Measurements from ENCODE around the gene LSM10. TPM values are rescaled to one million over a fixed set of nuclear protein-coding genes. Genes with fewer than 3 reads are reported as not detected.

The LSM10 gene
- total RNA-seq: 10 to 100 TPM; 64.1 to 66.8 TPM

DNA sequence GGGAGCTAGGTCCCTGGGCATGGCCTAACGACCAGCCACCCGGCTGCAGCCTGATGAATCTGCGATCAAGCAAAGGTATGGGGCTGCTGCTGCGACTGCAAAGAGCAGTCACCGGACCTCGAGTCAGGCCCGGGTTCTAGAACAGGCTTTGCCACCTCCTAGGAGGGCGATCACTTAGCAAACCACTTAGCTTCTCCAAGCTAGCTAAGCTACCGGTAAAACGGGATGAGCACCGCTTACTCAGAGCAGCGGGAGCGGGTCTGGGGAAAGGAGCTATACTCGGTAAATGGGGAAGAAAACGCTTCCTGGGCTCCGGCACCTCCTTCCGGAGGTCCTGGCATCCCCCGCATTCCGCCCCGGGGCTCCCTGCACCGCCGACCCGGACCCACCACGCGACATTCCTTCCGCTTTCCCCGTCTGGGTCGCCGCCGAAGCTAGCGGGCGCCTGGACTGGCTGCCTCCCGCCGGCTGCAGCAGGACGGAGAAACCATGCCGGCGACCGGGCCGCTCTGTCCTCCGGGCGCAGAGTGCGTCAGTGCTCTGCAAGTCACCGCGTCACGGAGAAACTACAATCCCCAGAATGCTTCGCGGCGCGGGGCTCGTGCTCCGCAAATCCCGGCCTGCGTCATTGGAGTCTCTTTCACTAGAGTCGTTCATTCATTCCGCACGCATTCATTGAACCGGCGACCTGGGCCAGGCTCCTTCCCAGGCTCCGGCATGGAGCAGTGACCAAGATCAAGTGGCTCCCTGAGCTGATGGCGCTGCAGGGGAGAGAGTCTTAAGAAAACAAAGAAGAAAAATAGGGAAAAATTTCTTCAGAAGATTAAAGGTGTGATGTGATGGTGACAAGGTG is at the start of gene LSM10:
Gene LSM10, minus strand, starts transcription at position 531 of the 853 bp plus-strand sequence. CDS start 3,779 bp downstream, outside the sequence.
- Mint-ChIP-seq H3K4me1 (peaks cover 26% of the 10 kb centered on the region), H3K9me3 (no peaks in the 10 kb centered on the region), H3K36me3 (peaks cover 15% of the 10 kb centered on the region), H3K4me3 (peak within 1 kb of the TSS; percentile 98), H3K27me3 (no peaks in the 10 kb centered on the region), H3K27ac (peak within 1 kb of the TSS; percentile 99)
- DNase-seq: peak; percentile 91

DNA sequence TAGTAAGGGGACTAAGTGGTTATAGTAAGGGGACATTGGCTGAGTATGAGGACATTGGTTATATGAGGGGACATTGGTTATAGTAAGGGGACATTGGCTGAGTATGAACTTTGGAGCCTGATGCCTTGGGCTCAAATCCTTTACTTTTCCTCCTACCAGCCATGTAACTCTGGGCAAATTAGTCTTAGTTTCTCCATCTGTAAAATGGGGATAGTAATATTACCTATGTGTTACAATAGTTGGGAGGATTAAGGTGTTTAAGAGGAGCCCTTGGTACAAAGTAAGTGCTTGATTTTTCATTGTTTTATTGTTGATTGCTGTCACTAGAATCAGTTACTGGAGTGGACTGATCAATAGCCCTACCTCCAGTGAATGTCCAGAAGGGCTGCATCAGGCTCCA is 49.7 kb upstream of the LSM10 start:
- H3K27ac Mint-ChIP-seq: no peak overlapping the region
- no peaks in the 10 kb centered on the region for H3K27me3 Mint-ChIP-seq
- H3K36me3 Mint-ChIP-seq: peaks cover 3% of the 10 kb centered on the region
- peaks cover 4% of the 10 kb centered on the region for H3K4me1 Mint-ChIP-seq
- no peak for DNase-seq
- no peaks in the 10 kb centered on the region for H3K9me3 Mint-ChIP-seq
- no peak overlapping the region for H3K4me3 Mint-ChIP-seq

DNA sequence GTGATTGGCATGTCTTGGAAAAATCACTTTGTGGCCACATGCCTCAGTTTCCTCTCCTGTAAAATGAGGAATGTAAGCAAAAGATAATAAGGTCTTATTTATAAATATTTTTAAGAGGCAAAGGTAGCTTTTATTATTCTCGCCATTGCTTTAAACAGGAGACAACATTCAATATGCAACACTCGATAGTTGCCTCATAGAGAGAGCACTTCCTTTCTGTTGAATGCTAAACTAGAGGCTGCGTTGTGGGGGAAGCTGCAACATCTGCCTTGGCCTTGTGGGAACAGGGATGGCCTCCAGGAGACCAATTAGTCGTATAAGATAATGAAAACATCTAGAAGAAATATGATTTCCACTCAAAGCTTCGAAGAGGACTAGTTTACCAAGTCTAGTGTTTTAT is 49.0 kb upstream of the LSM10 start:
- Mint-ChIP-seq H3K36me3 (peaks cover 3% of the 10 kb centered on the region), H3K4me1 (peaks cover 4% of the 10 kb centered on the region), H3K4me3 (no peak overlapping the region), H3K27me3 (no peaks in the 10 kb centered on the region), H3K27ac (no peak overlapping the region), H3K9me3 (no peaks in the 10 kb centered on the region)
- DNase-seq: no peak

DNA sequence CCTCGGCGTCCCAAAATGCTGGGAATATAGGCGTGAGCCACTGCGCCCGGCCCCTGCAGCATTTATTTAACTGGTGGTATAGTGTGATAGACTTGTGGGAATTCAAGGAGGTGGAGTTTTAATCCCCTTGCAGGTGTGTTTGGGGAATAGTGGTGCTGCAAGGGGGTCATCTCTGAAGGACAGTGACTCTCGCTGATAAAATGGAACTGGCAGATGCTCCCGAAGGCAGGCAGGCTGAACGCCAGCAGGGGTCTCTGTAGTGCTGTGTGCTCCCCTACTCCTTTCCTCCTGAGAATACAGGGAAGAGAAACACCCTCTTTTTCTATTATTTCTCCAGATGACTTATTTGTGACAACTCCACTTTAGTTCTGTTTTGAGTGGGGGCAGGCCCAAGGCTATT is 48.6 kb upstream of the LSM10 start:
- Mint-ChIP-seq H3K4me3 (no peak overlapping the region), H3K27ac (no peak overlapping the region), H3K27me3 (no peaks in the 10 kb centered on the region), H3K36me3 (no peaks in the 10 kb centered on the region), H3K9me3 (no peaks in the 10 kb centered on the region), H3K4me1 (peaks cover 4% of the 10 kb centered on the region)
- DNase-seq: no peak

DNA sequence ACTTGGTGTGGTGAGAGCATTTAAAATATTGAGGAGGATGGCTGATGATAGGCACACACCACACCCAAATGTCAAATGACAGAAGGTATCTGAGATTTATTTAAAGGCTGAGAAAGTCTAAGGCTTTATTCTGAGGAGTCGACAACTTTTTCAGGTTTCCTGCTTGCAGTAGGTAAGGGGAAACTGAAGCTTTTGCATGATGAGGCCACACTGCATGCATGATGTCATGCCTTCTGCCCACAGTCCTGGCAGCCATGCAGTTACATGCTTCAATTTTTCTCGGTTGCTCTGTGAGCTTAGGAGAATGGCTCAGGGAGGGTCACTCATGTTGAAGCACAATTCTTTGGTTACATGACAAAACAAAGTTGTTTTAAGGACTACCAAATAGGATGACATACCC is 45.6 kb upstream of the LSM10 start:
- DNase-seq: no peak
- H3K9me3 Mint-ChIP-seq: no peaks in the 10 kb centered on the region
- no peak overlapping the region for H3K27ac Mint-ChIP-seq
- no peaks in the 10 kb centered on the region for H3K36me3 Mint-ChIP-seq
- H3K4me1 Mint-ChIP-seq: peaks cover 4% of the 10 kb centered on the region
- no peaks in the 10 kb centered on the region for H3K27me3 Mint-ChIP-seq
- H3K4me3 Mint-ChIP-seq: no peak overlapping the region

DNA sequence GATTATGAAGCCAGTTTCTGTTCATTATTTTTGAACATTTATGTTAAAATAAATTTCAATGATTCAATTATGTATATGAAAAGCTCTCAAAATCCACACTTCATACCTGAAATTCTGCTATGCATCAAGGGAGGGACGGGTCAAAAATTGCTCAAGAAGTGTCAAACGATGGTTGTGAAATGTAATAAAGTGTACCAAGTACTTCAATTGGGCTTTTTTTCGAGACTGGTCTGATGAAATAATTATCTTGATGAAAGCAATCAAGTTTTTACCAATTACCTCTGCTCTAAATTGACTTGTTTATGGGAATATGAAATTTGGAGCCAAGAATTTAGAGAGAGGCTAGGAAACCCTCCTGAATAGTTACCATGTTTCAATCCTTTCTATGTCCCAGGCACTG is 44.6 kb upstream of the LSM10 start:
- peaks cover 4% of the 10 kb centered on the region for H3K4me1 Mint-ChIP-seq
- no peaks in the 10 kb centered on the region for H3K9me3 Mint-ChIP-seq
- no peaks in the 10 kb centered on the region for H3K36me3 Mint-ChIP-seq
- H3K27me3 Mint-ChIP-seq: no peaks in the 10 kb centered on the region
- DNase-seq: no peak
- H3K4me3 Mint-ChIP-seq: no peak overlapping the region
- no peak overlapping the region for H3K27ac Mint-ChIP-seq

DNA sequence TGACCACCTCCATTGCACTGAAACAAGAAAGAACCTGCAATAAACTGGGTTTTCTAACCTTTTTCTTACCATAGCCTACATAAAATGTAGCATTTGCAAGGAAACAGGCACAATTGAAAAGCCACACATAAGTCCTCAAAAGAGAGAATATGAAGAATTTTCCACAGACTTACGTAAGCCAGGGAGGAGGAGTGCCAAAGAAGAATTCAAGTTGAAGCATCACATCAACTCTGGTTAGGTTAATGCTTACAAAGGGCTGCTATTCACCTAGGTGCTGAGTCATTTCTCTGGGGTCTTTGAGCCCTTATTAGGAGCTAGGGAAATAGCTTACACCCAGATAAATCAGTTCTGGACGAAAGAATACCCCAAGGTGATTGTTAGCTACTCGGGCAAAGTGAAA is 42.9 kb upstream of the LSM10 start:
- no peaks in the 10 kb centered on the region for H3K36me3 Mint-ChIP-seq
- H3K4me1 Mint-ChIP-seq: peaks cover 4% of the 10 kb centered on the region
- DNase-seq: no peak
- no peak overlapping the region for H3K27ac Mint-ChIP-seq
- no peaks in the 10 kb centered on the region for H3K9me3 Mint-ChIP-seq
- H3K4me3 Mint-ChIP-seq: no peak overlapping the region
- no peaks in the 10 kb centered on the region for H3K27me3 Mint-ChIP-seq

DNA sequence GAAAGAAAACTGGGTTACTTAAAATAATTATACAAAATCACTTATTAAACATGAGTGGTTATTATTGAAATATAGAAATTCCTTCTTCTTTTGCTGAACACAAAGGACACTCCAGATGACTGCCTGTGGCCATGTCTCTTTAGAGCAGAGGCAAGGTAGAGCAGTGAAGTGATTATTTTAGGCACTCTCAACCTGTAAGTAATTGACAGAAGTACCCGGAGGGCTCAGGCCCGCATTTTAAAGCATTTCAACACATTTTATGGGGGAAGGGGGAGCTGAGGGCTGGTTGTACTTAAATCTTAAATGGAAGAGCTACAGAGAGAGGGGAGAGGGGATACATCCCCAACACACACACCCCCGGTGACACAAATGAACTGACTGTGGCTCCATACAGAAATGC is 42.3 kb upstream of the LSM10 start:
- no peak for DNase-seq
- peaks cover 4% of the 10 kb centered on the region for H3K4me1 Mint-ChIP-seq
- H3K27me3 Mint-ChIP-seq: no peaks in the 10 kb centered on the region
- no peak overlapping the region for H3K27ac Mint-ChIP-seq
- H3K4me3 Mint-ChIP-seq: no peak overlapping the region
- H3K9me3 Mint-ChIP-seq: no peaks in the 10 kb centered on the region
- no peaks in the 10 kb centered on the region for H3K36me3 Mint-ChIP-seq

DNA sequence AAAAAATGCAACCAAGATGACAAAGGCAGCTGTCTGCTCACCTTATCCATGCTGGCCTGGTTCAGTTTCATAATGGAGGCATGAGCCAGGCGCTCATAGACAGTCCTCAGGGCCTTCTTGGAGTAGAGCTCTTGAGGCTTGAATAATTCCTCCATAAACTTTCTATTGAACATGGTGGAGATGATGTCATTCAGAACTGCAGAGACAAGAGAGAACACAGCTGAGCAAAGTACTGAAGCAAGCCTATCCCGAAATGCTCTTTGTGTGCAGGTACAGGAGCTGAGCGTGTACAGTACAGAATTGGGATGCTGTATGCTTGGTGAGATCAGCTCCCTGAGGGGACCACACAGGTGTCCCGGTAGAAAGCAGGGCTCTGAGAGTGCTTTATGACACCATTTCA is 41.0 kb upstream of the LSM10 start:
- Mint-ChIP-seq H3K4me3 (no peak overlapping the region), H3K36me3 (no peaks in the 10 kb centered on the region), H3K4me1 (peaks cover 4% of the 10 kb centered on the region), H3K27me3 (no peaks in the 10 kb centered on the region), H3K27ac (no peak overlapping the region), H3K9me3 (no peaks in the 10 kb centered on the region)
- no peak for DNase-seq

DNA sequence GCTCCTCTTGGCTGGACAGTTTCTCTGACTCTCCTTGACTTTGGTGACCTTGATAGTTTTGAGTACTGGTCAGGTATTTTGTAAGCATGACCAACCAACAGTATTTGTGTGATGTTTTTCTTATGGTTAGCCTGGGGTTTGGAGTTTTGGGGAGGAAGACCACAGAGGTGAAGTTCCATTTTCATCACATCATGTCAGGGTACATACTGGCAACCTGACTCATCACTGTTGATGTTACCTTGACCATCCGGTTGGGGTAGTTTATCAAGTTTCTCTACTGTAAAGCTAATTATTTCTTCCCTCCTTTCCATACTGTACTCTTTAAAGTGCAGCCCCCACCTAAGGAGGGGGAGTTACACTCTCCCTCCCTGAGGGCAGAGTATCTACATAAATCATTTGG is 39.1 kb upstream of the LSM10 start:
- H3K36me3 Mint-ChIP-seq: no peaks in the 10 kb centered on the region

DNA sequence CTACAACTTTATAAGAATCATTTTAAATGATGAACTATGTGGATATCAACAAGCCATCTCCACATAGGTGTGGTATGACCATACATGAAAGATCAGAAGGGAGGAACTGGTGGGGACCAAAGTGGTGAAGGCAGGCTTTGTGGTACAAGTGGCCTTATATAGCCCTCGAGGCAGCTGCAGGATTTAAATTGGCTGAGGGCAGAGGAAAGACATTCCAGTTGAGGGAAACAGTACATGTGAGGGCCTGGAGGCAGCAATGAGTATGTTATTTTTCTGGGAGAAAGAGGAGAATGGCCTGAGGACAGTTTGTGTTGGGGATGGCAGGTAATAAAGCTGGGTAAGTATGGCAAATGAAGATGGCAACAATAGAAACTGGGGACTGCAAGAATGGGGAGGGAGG is 35.4 kb upstream of the LSM10 start:
- Mint-ChIP-seq H3K9me3 (no peaks in the 10 kb centered on the region), H3K4me3 (no peak overlapping the region), H3K27me3 (no peaks in the 10 kb centered on the region), H3K36me3 (no peaks in the 10 kb centered on the region), H3K4me1 (no peaks in the 10 kb centered on the region), H3K27ac (no peak overlapping the region)
- DNase-seq: no peak

More for the DNA sequence above, 39.1 kb upstream of the LSM10 start:
- Mint-ChIP-seq H3K27ac (no peak overlapping the region), H3K27me3 (no peaks in the 10 kb centered on the region), H3K4me1 (peaks cover 4% of the 10 kb centered on the region), H3K4me3 (no peak overlapping the region), H3K9me3 (no peaks in the 10 kb centered on the region)
- no peak for DNase-seq

DNA sequence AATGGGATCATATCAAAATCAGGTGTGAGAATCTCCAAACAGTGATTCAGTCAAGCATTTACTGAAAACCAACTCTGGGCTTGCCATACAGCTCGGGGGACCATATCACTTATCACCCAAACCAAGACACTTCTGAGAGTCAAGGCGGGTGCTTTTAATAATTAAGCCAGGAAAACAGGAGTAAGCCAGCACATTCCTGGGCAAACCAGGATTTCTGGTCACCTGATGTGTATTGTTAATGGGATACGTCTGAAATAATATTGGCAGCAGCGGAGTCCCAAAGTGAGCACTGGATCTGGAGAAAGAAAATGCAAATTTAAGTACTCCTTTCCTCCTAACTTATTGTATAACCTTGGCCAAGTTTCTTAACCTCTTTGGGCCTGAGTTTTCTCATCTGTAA is 34.9 kb upstream of the LSM10 start:
- H3K27me3 Mint-ChIP-seq: no peaks in the 10 kb centered on the region
- H3K36me3 Mint-ChIP-seq: no peaks in the 10 kb centered on the region
- DNase-seq: no peak
- no peaks in the 10 kb centered on the region for H3K9me3 Mint-ChIP-seq
- no peak overlapping the region for H3K27ac Mint-ChIP-seq
- no peaks in the 10 kb centered on the region for H3K4me1 Mint-ChIP-seq
- H3K4me3 Mint-ChIP-seq: no peak overlapping the region

DNA sequence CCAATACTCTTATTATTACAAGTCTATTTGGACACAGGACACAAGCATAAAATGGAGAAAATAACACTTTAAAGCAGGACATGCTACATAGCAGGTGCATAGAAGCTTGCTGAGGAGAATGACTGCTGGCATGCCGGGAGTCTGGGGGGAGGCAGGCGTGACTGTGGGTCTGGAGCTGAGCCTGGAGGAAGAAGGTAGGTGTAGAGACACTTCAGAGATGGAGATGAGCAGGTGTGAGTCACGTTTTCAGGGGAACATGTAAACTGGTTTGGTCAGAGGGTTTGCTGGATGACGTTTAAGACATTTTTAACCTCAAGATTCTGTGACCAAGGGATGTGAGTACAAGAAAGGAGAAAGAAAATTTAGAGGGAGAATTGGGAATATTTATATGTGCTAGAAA is 28.1 kb upstream of the LSM10 start:
- no peak for DNase-seq
- Mint-ChIP-seq H3K27me3 (no peaks in the 10 kb centered on the region), H3K4me1 (peaks cover 2% of the 10 kb centered on the region), H3K36me3 (no peaks in the 10 kb centered on the region), H3K9me3 (no peaks in the 10 kb centered on the region), H3K27ac (no peak overlapping the region), H3K4me3 (no peak overlapping the region)

DNA sequence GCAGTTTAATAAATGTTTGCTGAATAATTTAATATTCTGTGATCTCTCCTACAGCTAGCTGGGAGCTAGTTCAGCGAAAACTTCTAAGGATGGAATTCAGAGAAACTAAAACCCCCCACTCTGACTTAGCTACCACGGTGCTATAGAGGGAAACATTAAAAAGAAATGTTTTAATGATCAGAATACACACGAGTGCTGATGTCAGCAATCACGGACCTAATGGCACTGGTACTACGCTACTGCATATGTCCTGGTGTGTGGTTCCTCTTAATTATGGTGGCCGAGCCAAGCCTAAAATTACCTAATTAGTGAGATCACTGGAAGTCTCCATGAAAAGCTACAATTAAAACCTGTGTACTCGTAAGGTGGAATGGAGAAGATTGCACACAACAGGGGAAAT is 23.9 kb upstream of the LSM10 start:
- H3K9me3 Mint-ChIP-seq: no peaks in the 10 kb centered on the region
- no peak overlapping the region for H3K4me3 Mint-ChIP-seq
- no peak for DNase-seq
- H3K4me1 Mint-ChIP-seq: peaks cover 9% of the 10 kb centered on the region
- no peak overlapping the region for H3K27ac Mint-ChIP-seq
- H3K27me3 Mint-ChIP-seq: no peaks in the 10 kb centered on the region
- no peaks in the 10 kb centered on the region for H3K36me3 Mint-ChIP-seq

DNA sequence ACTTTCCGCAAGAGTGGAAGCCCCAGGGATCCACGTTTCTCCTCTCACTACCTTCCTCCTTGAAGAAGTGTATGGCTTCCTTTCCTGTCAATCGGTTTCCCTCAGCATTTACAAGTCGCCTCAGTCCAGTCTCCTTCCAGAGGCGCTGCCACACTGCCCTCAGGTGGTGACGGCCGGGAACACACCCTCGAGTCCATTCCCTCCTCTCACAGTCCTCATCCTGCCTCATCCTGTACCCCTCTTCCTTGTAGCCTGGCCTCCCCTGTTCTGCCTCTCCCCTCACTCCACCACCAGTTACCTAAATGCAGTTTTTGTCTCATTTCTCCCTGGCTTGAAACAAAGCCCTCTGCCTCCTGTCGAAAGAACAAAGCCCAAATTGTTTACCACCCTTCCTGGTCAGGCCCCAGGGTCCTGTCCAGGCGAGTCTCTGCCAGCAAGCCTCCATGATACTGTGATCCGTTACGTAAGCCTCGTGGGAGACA is 23.2 kb upstream of the LSM10 start:
- Mint-ChIP-seq H3K27me3 (no peaks in the 10 kb centered on the region), H3K36me3 (no peaks in the 10 kb centered on the region), H3K9me3 (no peaks in the 10 kb centered on the region), H3K4me1 (peaks cover 9% of the 10 kb centered on the region), H3K27ac (peak overlapping the region; percentile 85), H3K4me3 (no peak overlapping the region)
- peak; percentile 87 for DNase-seq

DNA sequence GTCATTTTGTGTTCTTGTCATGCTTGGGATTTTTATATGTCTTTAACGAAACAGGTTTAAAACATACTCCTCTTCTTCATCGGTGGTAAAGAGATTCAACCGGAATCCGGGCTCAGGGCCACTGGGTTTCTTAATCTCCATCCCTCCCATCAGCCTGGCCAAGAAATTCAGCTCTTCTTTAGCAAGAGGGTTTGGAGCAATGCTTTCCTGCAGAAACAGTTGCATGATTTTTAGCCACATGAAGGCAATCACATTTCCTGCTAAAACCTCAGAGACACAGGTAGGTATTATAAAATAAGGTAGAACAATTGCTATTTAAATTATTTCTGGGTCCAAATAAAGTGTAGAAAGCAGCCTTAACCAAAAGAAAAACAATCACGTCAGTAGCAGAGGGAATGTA is 22.7 kb upstream of the LSM10 start:
- H3K27me3 Mint-ChIP-seq: no peaks in the 10 kb centered on the region
- H3K4me3 Mint-ChIP-seq: no peak overlapping the region
- H3K27ac Mint-ChIP-seq: peak overlapping the region; percentile 85
- no peaks in the 10 kb centered on the region for H3K36me3 Mint-ChIP-seq
- DNase-seq: no peak
- no peaks in the 10 kb centered on the region for H3K9me3 Mint-ChIP-seq
- peaks cover 9% of the 10 kb centered on the region for H3K4me1 Mint-ChIP-seq

Data from activated naive CD8-positive, alpha-beta T cell treated with anti-CD3 and anti-CD28 coated beads for 36 hours (primary cell).